ENCODE measurements around the gene NAPEPLD. TPM values are rescaled to one million over a fixed set of nuclear protein-coding genes. Genes with fewer than 3 reads are reported as not detected.

NAPEPLD gene
- polyA plus RNA-seq, 3 donors from 2014 or later = 1.4 to 10.2 (median 4.1) TPM

DNA sequence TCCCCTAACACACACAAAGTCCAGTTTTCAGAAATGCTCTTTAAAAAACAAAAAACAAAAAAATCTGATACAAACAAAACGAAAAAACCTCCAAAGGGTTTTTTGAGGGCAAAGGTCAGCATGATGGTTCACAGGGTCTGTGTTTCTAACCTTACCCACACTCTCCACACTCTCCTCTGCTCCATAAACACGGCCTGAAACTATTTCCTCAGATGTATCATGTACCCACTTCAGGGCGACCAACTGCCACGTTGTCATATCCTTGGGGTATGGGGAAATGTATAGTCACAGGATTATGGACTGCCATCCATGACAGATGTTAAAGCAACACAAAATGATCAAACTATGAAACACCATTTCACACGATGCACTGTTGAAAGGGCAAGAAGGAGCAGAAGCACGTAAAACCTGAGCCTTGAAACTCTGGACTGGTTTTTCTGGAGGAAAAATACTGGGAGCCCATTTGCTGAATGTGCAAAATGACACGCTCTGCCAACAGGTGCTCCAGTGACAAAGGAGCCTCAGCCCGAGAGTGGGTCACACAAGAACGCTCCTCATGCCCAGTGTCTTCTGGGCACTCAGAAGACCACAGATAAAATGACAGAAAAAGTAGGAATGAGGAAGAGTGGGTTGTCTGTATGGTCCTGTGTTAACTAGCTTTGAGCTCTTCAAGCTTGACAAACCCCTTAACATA, 15.8 kb downstream of the NAPEPLD start:
- peaks cover 0 to 2% (median 0%) of the 10 kb centered on the region in 3 donors for H3K27me3 Mint-ChIP-seq (ENCODE audit: low read depth in 3 of 3)
- peaks cover 3 to 5% (median 5%) of the 10 kb centered on the region in 3 donors for H3K36me3 Mint-ChIP-seq
- no peak overlapping the region for H3K4me3 Mint-ChIP-seq
- no peaks in the 10 kb centered on the region for H3K9me3 Mint-ChIP-seq
- no peak for DNase-seq
- peaks cover 6 to 16% of the 10 kb centered on the region in 2 donors for H3K4me1 Mint-ChIP-seq
- H3K27ac Mint-ChIP-seq = no peak overlapping the region

DNA sequence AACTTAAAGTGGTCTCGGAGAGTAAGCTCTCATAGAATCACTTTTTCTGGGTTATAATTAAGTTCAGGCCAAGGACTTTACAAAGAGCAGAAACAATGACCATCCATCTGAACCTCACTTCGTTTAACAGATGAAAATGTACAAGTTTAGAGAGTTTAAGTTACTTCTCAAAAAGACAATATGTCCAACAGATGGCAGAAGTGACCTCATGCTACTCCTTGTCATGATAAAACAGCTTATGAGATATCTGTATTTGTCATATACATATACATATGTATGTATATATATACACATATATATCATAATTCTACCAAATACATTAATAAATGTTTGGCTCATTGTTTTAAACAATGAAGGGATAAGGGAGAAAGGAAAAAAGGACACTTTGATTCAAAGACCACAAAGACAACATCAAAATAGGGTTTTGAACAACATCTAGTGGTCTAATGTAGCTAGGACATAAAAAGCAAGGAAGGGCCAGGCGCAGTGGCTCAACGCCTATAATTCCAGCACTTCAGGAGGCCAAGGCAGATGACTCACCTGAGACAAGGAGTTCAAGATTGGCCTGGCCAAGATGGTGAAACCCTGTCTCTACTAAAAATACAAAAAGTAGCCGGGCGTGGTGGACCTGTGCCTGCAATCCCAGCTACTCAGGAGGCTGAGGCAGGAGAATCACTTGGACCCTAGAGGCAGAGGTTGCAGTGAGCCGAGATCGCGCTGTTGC, 17.8 kb downstream of the NAPEPLD start:
- Mint-ChIP-seq H3K4me1 (peaks cover 6 to 17% of the 10 kb centered on the region in 2 donors), H3K27me3 (ENCODE audit: low read depth in 3 of 3) (peaks cover 0 to 4% (median 0%) of the 10 kb centered on the region in 3 donors), H3K9me3 (no peaks in the 10 kb centered on the region), H3K36me3 (peaks cover 7 to 24% (median 19%) of the 10 kb centered on the region in 3 donors), H3K27ac (no peak overlapping the region), H3K4me3 (no peak overlapping the region)
- no peak for DNase-seq

DNA sequence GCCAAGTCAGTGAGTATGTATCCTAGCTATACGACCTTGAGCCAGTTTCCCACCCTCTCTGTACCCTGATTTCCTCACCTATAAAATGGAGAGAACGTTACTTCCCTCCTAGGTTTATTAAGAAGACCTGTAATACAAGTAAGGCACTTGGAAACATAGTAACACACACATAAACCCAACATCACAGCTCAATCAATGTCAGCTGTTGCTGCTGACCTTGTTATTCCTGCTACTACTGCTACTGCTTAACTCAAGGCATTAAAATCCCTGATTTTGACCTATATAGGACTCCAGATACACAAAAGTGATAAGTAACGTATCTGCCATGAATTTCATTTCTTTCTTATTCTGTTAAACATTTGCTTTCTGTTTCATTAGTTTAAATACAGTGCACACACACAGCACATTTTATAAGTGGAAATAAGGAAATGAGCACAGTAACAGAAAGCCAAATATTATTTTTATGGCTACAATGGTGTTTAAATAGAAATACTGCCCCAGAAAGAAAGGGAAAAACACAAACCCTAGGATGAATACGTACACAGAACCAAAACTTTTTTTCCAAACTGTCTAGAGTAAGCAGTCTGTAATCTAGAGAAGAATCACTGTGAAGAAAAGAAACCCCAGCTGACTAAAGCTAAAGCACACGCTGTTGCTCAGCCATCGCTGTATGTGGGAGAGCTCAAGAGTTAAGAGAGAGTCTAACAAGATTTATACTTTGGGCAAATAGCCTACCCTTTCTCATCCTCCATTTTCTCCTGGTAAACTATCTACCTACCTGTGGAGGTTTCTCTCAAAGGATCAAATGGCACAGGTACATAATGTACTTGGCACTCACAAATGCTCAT, 19.0 kb downstream of the NAPEPLD start:
- no peak for DNase-seq
- Mint-ChIP-seq H3K27me3 (ENCODE audit: low read depth in 3 of 3) (peaks cover 0 to 4% (median 0%) of the 10 kb centered on the region in 3 donors), H3K4me3 (peak overlapping the region in 3 of 5 donors; percentile 28 to 55 (median 36)), H3K9me3 (no peaks in the 10 kb centered on the region), H3K36me3 (peaks cover 9 to 26% (median 21%) of the 10 kb centered on the region in 3 donors), H3K4me1 (peaks cover 6 to 17% of the 10 kb centered on the region in 2 donors), H3K27ac (peak overlapping the region in 4 of 6 donors; percentile 10 to 81 (median 57))

DNA sequence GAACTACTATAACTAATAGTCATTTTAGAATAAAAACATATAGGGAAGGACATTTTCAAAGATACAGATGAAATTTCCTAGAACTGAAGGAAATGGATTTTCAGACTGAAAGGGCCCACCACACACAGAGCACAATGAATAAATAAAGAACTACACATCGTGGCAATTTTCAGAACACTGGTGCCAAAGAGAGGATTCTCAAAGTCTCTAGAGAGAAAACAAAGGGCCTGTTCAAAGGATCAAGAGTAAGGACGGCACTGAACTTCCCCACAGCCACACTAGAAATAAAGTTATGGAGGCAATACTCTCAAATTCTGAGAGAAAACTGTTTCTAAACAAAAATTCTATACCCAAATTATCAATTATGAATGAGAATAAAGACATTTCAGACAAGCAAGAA, 21.9 kb downstream of the NAPEPLD start:
- no peak for DNase-seq
- peaks cover 0 to 4% (median 0%) of the 10 kb centered on the region in 3 donors for H3K27me3 Mint-ChIP-seq (ENCODE audit: low read depth in 3 of 3)
- peaks cover 3 to 17% of the 10 kb centered on the region in 2 donors for H3K4me1 Mint-ChIP-seq
- H3K4me3 Mint-ChIP-seq = no peak overlapping the region
- no peaks in the 10 kb centered on the region for H3K9me3 Mint-ChIP-seq
- H3K36me3 Mint-ChIP-seq = peaks cover 9 to 31% (median 21%) of the 10 kb centered on the region in 3 donors
- peak overlapping the region in 1 of 6 donors; percentile 17 for H3K27ac Mint-ChIP-seq

DNA sequence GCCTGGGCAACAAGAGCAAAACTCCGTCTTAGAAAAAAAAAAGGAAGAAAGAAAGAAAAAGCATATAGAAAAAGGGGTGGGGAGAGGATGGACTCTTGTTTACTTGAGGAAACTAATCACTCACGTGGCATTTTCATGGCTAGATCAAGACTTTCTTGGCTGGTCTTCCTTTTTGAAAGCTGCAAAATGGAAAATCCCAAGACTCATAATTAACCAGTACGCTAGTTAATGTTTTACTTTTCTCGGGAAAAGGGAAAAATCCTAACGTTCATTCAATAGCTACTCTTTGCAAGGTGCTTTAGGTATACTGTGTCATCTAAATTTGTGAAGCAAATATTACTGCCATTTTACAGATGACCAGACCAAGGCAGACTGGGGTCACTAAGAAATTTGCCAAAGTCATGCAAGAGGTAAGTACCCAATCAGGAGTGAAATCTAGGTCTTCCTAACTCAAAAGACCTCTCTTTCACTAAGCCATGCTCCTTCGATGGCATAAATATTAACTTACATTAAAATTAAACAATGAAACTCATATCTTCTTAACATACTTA, 24.4 kb downstream of the NAPEPLD start:
- Mint-ChIP-seq H3K27me3 (ENCODE audit: low read depth in 3 of 3) (peaks cover 0 to 2% (median 0%) of the 10 kb centered on the region in 3 donors), H3K27ac (no peak overlapping the region), H3K9me3 (no peaks in the 10 kb centered on the region), H3K4me3 (no peak overlapping the region), H3K36me3 (peaks cover 19 to 49% (median 42%) of the 10 kb centered on the region in 3 donors), H3K4me1 (peaks cover 0 to 8% of the 10 kb centered on the region in 2 donors)
- DNase-seq = no peak

DNA sequence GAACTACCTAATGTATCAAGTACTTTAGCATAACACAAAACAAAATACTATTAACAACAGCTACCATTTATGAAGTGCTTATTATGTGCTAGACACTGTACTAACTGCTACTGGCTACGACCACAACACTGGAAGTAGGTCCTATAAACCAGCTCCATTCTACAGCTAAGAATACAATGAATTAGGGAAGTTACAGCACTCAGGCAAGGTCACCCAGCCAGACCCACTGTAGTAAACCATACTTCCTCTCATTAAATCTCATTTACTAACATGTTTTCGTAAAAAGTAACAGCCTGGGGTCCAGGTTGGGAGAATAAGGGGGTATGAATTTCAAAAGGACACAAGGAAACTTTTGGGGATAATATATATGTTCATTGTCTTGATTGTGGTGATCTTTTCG, 25.4 kb downstream of the NAPEPLD start:
- Mint-ChIP-seq H3K36me3 (peaks cover 18 to 48% (median 45%) of the 10 kb centered on the region in 3 donors), H3K9me3 (no peaks in the 10 kb centered on the region), H3K27me3 (ENCODE audit: low read depth in 3 of 3) (peaks cover 0 to 2% (median 0%) of the 10 kb centered on the region in 3 donors), H3K4me3 (no peak overlapping the region), H3K4me1 (peaks cover 0 to 5% of the 10 kb centered on the region in 2 donors), H3K27ac (no peak overlapping the region)
- no peak for DNase-seq

DNA sequence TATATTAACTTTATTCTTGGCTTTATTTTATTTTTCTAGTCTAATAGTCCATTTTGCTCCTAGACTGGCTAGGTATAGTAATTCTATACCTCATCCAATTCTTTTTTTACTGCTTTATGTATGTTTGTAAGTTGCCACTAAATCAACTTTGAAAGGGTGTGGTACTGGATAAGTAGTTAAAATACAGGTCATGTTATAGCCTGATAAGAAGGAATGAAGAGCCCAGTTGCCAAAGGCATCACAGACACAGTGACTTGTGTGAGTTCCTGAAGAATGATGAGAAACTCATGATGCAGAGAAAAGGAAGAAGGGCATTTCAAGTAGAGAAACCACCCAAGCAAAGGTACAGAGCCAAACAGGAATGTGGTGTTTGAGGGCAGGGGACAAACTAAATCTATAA, 27.3 kb downstream of the NAPEPLD start:
- no peak for DNase-seq
- H3K27ac Mint-ChIP-seq = no peak overlapping the region
- no peaks in the 10 kb centered on the region for H3K4me1 Mint-ChIP-seq
- no peaks in the 10 kb centered on the region for H3K9me3 Mint-ChIP-seq
- peaks cover 12 to 31% (median 30%) of the 10 kb centered on the region in 3 donors for H3K36me3 Mint-ChIP-seq
- no peak overlapping the region for H3K4me3 Mint-ChIP-seq
- H3K27me3 Mint-ChIP-seq (ENCODE audit: low read depth in 3 of 3) = no peaks in the 10 kb centered on the region

DNA sequence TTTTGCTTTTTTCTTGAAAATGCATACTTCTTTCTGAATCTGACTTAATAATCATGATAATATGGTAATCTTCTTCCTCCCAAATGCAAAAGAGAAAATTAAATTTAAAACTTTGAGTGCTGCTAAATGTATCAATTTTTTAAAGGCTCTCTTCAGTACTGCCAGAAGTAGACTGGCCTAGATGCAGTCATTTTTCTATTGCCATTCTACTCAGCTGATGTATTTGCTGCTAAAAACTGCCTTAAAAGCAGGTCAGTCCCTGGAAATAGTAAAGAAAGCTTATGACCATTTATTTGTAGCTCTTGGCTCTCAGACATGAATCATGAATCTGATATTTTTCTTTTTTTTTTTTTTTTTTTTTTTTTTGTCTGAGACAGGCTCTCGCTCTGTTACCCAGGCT, 28.5 kb downstream of the NAPEPLD start:
- Mint-ChIP-seq H3K4me3 (no peak overlapping the region), H3K27ac (no peak overlapping the region), H3K9me3 (no peaks in the 10 kb centered on the region), H3K27me3 (ENCODE audit: low read depth in 3 of 3) (no peaks in the 10 kb centered on the region), H3K36me3 (peaks cover 10 to 27% (median 24%) of the 10 kb centered on the region in 3 donors), H3K4me1 (no peaks in the 10 kb centered on the region)
- no peak for DNase-seq

DNA sequence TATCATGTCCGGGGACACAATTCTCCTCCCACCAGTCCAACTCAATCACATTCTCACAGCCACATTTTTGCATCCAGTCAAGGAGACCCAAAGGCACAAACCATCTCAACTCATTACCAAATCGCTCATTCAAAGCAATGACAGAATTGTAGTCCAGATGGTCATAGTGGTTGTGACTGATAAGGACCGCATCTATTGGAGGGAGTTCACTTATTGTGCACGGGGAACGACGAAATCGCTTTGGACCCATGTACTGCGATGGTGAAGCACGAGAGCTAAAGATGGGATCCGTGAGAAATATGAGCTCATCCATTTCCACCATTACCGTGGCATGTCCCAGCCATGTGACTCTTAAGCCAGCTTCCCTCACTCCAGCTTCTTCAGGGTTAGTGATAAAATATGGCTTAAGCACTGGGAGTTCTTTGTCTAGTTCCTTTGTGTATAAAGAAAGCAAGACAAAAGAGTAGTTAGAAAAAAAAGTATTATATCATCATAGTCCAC, 29.1 kb downstream of the NAPEPLD start:
- H3K27me3 Mint-ChIP-seq (ENCODE audit: low read depth in 3 of 3) = no peaks in the 10 kb centered on the region
- no peak overlapping the region for H3K4me3 Mint-ChIP-seq
- peak overlapping the region in 1 of 6 donors; percentile 24 for H3K27ac Mint-ChIP-seq
- DNase-seq = no peak
- H3K36me3 Mint-ChIP-seq = peaks cover 10 to 27% (median 24%) of the 10 kb centered on the region in 3 donors
- no peaks in the 10 kb centered on the region for H3K9me3 Mint-ChIP-seq
- H3K4me1 Mint-ChIP-seq = no peaks in the 10 kb centered on the region

DNA sequence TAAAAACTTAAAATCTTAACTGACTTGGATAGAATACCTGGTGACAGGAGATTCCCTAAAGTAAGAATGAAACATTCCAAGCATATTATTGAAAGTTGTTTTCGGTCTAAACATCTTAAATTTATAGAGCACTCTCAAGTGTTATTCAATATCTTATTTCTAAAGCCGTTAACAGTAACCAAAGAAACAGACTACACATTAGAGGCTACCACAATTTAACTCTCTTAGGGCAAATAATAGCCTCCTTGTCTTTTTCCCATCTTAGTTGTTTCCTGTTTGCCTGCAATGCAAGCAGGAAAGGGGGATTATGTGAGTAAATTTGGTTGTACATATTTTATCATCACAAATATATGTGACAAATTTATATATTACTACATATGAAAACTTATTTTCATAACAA, 31.4 kb downstream of the NAPEPLD start:
- H3K4me3 Mint-ChIP-seq = no peak overlapping the region
- no peak overlapping the region for H3K27ac Mint-ChIP-seq
- peaks cover 21 to 32% (median 29%) of the 10 kb centered on the region in 3 donors for H3K36me3 Mint-ChIP-seq
- H3K4me1 Mint-ChIP-seq = peaks cover 15 to 16% of the 10 kb centered on the region in 2 donors
- no peak for DNase-seq
- H3K9me3 Mint-ChIP-seq = no peaks in the 10 kb centered on the region
- no peaks in the 10 kb centered on the region for H3K27me3 Mint-ChIP-seq (ENCODE audit: low read depth in 3 of 3)

DNA sequence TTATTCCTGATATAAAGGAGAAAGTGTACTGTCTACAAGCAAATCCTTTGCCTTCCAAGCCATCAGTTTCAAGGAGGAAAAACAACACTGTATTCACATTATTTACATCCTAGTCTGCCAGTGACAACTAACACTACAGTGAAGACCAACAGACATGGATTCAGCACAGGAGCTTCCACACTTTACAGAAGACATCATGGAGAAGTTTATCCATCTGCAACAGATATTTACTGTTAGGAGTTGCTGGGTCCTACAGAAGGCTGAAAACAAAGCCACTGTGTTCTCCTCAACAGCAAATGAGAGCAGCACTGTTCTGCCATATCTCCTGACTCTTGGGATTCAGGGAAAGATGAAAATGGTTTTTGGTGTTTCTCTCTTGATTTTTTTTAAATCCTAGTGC, 31.9 kb downstream of the NAPEPLD start:
- Mint-ChIP-seq H3K4me1 (peaks cover 15 to 16% of the 10 kb centered on the region in 2 donors), H3K4me3 (no peak overlapping the region), H3K27me3 (ENCODE audit: low read depth in 3 of 3) (no peaks in the 10 kb centered on the region), H3K27ac (no peak overlapping the region), H3K36me3 (peaks cover 23 to 32% (median 29%) of the 10 kb centered on the region in 3 donors), H3K9me3 (no peaks in the 10 kb centered on the region)
- no peak for DNase-seq

DNA sequence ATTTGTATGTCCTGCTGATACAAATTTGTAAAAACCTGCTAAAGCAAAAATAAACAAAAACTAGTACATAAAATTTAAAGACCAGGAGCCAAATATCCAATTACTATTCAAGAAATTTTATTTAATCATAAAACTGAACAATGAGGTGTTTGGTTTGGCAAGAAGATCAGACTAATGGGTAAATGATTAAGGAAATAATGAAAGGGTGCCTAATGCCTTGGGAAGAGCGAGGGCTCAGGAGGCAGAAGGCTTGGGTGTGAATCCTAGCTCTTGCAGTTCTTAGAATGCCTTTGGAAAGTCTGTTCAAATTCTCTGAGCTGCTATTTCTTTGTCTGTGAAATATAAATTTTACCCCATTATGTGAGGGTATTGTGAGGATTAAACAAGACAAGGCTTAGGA, 32.4 kb downstream of the NAPEPLD start:
- H3K36me3 Mint-ChIP-seq = peaks cover 25 to 32% (median 27%) of the 10 kb centered on the region in 3 donors
- H3K27me3 Mint-ChIP-seq (ENCODE audit: low read depth in 3 of 3) = no peaks in the 10 kb centered on the region
- DNase-seq = no peak
- no peaks in the 10 kb centered on the region for H3K9me3 Mint-ChIP-seq
- no peak overlapping the region for H3K27ac Mint-ChIP-seq
- H3K4me1 Mint-ChIP-seq = peaks cover 15 to 16% of the 10 kb centered on the region in 2 donors
- no peak overlapping the region for H3K4me3 Mint-ChIP-seq

DNA sequence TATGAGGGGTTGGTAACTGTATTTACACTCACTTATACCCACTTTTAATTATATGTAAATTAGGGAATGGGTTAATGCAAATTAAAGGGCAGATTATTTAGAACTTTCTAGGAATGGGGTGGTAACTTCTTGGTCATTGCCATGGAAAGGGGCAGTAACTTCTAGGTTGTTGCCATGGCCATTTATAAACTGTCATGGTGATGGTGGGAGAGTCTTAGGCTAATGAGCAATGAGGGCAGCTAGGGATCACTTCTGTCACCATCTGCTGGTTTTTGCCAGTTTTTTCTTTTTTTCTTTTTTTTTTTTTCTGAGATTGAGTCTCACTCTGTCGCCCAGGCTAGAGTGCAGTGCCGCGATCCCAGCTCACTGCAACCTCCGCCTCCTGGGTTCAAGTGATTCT, 33.1 kb downstream of the NAPEPLD start:
- no peak for DNase-seq
- H3K4me1 Mint-ChIP-seq = peaks cover 15 to 16% of the 10 kb centered on the region in 2 donors
- no peaks in the 10 kb centered on the region for H3K27me3 Mint-ChIP-seq (ENCODE audit: low read depth in 3 of 3)
- no peak overlapping the region for H3K27ac Mint-ChIP-seq
- no peaks in the 10 kb centered on the region for H3K9me3 Mint-ChIP-seq
- no peak overlapping the region for H3K4me3 Mint-ChIP-seq
- H3K36me3 Mint-ChIP-seq = peaks cover 24 to 33% (median 24%) of the 10 kb centered on the region in 3 donors

Data from immature natural killer cell (primary cell).